Lower lobe of right lung (tissue), 2 donors: ENCODE data around the gene BRD2. TPM values are rescaled to one million over a fixed set of nuclear protein-coding genes. Genes with fewer than 3 reads are reported as not detected.

Experiments
- ATAC-seq, 2 donors: fragments of 200-7000 bp; cut with Tn5 transposase; one replicate each; pipeline ENCODE4 v1.9.1; 2020 to 2022; ENCODE audit warnings: mild to moderate bottlenecking in 2 of 2, moderate library complexity in 2 of 2
- DNase-seq: peaks from one replicate; pipeline ENCODE4 v3.0.0-alpha.2; 2020
- H3K27ac ChIP-seq: fragments of 200-600 bp; one replicate; pipeline ENCODE4 v1.8.0; 2022
- H3K27me3 ChIP-seq: fragments of 200-600 bp; one replicate; pipeline ENCODE4 v1.8.0; 2022; ENCODE audit warnings: low read depth
- H3K36me3 ChIP-seq: fragments of 200-600 bp; one replicate; pipeline ENCODE4 v1.8.0; 2022; ENCODE audit warnings: mild to moderate bottlenecking
- H3K4me1 ChIP-seq: fragments of 200-600 bp; one replicate; pipeline ENCODE4 v1.8.0; 2022
- H3K4me3 ChIP-seq: fragments of 200-600 bp; one replicate; pipeline ENCODE4 v1.8.0; 2022; ENCODE audit warnings: mild to moderate bottlenecking
- H3K9me3 ChIP-seq: fragments of 200-600 bp; one replicate; pipeline ENCODE4 v1.8.0; 2022
- intact Hi-C: fragments of 100-400 bp; cut with DNase I; formaldehyde crosslinking; loops from one replicate; pipeline ENCODE4 v1.11.0; 2022
- total RNA-seq: library from RNA; stranded (reverse); fragmentation: NEBNext Ultra II Directional; extraction: Animal tissue kit (Norgen Biotek cat#: 25700); gene quantifications from one replicate; pipeline ENCODE4 v1.2.1, GENCODE V29; 2021
- TF ChIP-seq, protein P1 (sequence below): fragments of 200-600 bp; IDR thresholded peaks from one replicate; pipeline ENCODE4 v1.8.0; 2022; ENCODE audit warnings: antibody characterized with exemption, mild to moderate bottlenecking
- donor health status: DM: no; HTN: yes; CAD: no; lungs with severe emphysema.

Gene BRD2
- total RNA-seq, 1 donor from 2014 or later, result 173 TPM

DNA sequence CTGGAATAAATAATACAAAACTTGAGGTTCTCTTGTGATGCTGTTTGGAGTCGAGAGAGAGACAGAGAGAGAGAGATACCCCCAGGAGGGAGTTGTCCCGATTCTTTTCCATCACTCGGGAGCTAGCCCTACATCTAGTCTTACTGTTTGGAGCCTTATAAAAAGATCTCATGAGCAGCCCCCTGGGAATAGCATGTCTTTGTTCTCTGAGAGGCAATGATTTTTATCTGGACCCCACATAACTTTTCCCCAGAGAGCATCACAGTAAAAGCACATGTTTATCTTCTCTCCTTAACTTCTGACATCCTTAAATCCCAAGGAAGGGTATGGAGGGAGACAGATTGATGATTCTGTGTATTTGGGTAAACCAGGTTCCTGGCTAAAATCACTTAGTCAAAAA, 61.9 kb downstream of the BRD2 start:
- ATAC-seq, result no peak
- peaks cover 19% of the 10 kb centered on the region for H3K4me1 ChIP-seq
- H3K9me3 ChIP-seq, result no peaks in the 10 kb centered on the region
- DNase-seq, result no peak
- peak overlapping the region; percentile 90 for H3K27ac ChIP-seq
- H3K27me3 ChIP-seq, result no peaks in the 10 kb centered on the region
- H3K4me3 ChIP-seq, result no peak overlapping the region
- no peaks in the 10 kb centered on the region for H3K36me3 ChIP-seq
- TF ChIP-seq, protein P1, sequence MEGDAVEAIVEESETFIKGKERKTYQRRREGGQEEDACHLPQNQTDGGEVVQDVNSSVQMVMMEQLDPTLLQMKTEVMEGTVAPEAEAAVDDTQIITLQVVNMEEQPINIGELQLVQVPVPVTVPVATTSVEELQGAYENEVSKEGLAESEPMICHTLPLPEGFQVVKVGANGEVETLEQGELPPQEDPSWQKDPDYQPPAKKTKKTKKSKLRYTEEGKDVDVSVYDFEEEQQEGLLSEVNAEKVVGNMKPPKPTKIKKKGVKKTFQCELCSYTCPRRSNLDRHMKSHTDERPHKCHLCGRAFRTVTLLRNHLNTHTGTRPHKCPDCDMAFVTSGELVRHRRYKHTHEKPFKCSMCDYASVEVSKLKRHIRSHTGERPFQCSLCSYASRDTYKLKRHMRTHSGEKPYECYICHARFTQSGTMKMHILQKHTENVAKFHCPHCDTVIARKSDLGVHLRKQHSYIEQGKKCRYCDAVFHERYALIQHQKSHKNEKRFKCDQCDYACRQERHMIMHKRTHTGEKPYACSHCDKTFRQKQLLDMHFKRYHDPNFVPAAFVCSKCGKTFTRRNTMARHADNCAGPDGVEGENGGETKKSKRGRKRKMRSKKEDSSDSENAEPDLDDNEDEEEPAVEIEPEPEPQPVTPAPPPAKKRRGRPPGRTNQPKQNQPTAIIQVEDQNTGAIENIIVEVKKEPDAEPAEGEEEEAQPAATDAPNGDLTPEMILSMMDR, result no peak
- intact Hi-C loops, result no loop called here

Other genes with a start within 250 kb of the BRD2 start
- gene HLA-DQA2, start 227.2 kb upstream of the BRD2 start, total RNA-seq, result 68.0 TPM
- gene HLA-DQB2, start 205.1 kb upstream of the BRD2 start, total RNA-seq, result 74.8 TPM
- 0.95 TPM for gene HLA-DOB, start 151.6 kb upstream of the BRD2 start, total RNA-seq
- gene TAP2, start 129.9 kb upstream of the BRD2 start, total RNA-seq, result 81.8 TPM
- 103 TPM for gene PSMB8, start 124.5 kb upstream of the BRD2 start, total RNA-seq
- gene TAP1, start 114.9 kb upstream of the BRD2 start, total RNA-seq, result 63.9 TPM
- 74.5 TPM for gene PSMB9, start 114.4 kb upstream of the BRD2 start, total RNA-seq
- gene HLA-DMB, start 27.6 kb upstream of the BRD2 start, total RNA-seq, result 208 TPM
- 283 TPM for gene HLA-DMA, start 15.5 kb upstream of the BRD2 start, total RNA-seq
- 31.2 TPM for gene HLA-DOA, start 41.0 kb downstream of the BRD2 start, total RNA-seq
- 600 TPM for gene HLA-DPA1, start 105.1 kb downstream of the BRD2 start, total RNA-seq
- gene HLA-DPB1, start 107.4 kb downstream of the BRD2 start, total RNA-seq, result 483 TPM
- 0.77 TPM for gene COL11A2, start 223.9 kb downstream of the BRD2 start, total RNA-seq
- gene RXRB, start 232.1 kb downstream of the BRD2 start, total RNA-seq, result 47.4 TPM
- 76.0 TPM for gene SLC39A7, start 232.3 kb downstream of the BRD2 start, total RNA-seq
- 13.3 TPM for gene HSD17B8, start 236.1 kb downstream of the BRD2 start, total RNA-seq
- 43.1 TPM for gene RING1, start 239.9 kb downstream of the BRD2 start, total RNA-seq